HG02798 (cell line): ENCODE data around the gene SEMA6D.
"Not testable (repeated sequence)": the region's sequence is repeated elsewhere in the genome, so short reads cannot be mapped to it uniquely, and the experiment has no call there.

Experiments
- ATAC-seq: cut with Tn5 transposase; IDR thresholded peaks from one replicate; pipeline ENCODE4 v1.9.1; 2021; ENCODE audit warnings: mild to moderate bottlenecking; ENCODE audit not compliant: unreplicated experiment, poor library complexity

The SEMA6D gene

DNA sequence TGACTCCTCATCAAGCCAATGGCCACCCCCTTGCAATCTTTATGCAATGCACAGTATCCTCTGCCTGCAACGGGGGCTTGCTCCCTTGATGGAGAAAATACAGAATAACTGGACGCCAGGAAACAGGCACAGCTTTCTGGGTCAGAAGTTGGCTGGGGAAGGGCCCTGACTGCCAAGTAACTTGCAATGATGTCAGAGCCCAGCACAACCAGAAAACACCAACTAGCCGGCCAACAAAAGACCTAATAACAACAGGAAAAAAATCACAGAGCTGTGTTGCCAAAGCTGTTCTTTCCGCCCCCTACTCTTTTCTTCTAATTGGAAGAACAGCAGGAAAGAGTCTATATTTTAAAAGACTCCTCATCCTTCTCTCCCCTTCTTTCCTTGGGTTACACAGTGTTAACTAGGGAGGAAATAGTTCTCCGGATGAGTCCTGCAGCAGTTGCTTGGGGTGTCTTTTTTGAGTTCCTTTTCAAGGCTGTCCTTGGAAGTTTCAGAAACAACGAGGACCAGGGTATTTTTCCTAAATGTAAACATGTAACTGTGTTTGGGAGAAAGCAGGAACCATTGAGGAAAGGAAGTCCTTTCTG lies 1.4 kb upstream of the SEMA6D start:
- no peak for ATAC-seq

DNA sequence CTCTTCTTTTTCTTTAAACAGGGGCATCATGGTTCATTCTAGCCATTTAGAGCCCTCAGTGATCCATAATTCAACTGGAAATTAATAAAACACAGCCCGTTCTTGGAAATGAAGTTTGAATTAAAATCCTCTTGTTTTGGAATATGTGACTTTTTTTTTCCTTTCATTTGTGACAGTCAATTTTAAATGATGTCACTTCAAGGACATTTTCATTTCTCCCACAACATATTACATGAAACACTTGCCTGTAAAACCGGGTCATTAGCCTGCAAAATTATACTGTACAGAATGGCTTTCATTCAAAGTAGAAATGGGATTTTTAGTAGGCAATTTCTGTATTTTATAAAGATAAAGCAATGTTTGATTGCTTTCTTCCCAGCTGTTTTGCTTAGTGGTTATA lies 789 bp upstream of the SEMA6D start:
- ATAC-seq: no peak

DNA sequence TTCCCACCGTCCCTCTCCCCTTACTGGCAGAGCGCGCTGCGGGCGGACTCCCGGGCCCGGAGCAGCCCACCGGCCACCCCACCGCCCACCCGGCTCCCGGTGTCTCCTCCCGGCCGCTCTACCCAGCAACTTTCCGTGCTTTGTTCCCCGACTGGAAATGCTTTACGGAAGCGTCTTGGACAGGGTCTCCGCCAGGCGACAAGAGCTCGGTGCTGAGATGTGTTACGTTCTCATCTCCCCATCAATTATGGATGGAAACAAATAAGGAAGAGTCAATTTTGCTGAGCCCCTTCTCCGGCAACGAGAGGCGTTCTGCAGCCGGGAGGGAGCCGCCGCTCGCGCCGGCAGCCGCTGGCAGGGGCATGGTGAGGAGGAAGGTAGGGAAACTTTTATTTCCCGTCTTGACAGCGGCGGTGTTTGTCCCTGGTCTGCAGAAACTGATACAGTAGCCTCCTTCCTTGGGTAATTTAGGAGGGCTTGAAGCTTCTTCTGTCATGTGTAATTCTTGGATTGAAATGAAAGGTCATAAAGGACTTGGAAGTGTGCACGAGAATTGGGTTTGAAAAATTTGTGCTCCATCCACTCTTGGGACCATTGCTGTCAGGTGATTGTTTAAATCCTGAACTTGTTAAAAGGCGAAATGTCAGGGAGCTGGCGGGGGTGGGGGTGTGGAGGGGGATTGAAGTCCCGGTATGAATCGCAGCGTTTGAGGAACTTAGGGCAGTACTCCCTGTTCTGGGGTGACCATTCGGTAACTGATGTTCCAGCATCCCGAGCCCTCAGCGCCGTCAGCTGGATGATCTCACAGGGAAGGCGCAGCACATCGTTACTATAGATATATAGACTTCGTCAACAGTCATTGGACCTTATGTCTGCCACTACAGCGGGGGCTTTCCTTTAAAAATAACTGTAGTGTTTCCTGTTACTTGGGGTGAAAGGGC lies 1.5 kb downstream of the SEMA6D start:
- no peak for ATAC-seq

DNA sequence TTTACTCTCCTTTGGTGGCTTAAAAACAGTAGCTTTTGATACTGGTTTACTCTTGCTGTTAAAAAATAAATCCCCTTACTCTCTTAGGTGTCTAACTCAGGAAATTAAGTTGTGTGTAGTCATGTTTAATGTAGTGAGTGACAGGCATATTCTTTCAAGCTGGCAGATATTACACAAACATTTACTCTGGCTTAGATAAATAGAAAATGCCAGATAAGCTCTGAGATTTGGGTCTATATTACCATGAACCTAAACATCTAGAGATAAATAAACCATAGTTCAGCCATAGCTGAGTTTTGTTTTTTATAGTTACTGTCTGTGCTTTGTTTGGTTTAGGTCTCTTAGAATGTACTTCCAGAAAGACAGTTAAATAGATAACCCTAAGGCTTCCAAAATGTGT lies 2.4 kb downstream of the SEMA6D start:
- ATAC-seq: no peak

DNA sequence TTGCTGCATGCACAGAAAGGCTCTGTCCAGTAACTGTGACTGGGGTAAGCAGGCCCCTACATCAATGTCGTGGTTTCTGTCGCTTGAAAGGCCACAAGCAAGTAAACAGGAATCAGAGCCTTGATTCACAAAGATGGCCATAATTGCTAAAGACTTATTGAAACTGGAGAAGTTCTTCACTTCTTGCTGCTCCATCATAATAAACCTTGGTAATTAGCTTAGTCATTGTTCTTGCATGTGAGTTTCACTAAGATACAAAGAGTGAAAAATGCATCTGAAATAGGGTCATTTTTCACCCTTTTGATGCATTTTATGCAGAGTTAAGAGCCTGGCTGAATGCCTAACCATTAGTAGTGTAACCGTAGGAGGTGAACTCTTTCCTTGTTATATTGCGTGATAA lies 3.2 kb downstream of the SEMA6D start:
- ATAC-seq: no peak

DNA sequence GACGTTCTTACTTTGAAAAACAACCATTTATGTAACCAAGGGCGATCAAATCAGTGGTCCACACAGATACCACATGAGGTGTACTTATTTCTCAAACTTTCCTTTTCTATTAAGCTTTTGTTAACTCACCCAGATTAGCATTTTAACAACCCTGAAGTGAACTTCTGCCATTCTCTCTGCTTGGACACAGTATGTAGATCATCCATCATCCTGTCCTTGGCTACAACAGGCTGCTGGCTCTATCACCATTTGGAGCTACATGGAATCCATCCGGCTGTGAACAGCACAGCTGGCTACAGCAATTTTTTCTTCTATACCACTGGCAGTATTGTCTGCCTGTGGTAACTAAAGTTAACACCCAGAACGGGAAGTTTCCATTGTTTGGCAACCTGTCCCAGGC lies 4.4 kb downstream of the SEMA6D start:
- ATAC-seq: no peak

DNA sequence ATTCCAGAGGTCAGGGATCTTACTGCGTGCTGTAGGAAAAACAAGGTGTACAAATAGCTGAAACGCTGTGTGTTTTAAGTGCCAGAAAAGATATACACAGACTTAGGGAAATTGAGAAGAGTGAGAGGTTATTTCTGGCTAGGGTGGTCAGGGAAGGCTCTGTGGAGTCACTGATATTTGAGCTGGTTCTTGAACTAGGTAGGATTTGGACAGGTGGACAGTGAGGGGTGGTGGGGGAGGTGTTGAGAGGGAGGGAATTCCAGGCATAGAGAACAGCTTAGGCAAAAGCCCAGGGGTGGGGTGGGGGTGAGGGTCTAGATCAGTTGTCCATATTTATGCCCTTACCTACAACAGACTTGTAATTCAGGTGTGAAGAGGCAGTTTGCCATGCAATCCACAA lies 7.0 kb downstream of the SEMA6D start:
- ATAC-seq: no peak

DNA sequence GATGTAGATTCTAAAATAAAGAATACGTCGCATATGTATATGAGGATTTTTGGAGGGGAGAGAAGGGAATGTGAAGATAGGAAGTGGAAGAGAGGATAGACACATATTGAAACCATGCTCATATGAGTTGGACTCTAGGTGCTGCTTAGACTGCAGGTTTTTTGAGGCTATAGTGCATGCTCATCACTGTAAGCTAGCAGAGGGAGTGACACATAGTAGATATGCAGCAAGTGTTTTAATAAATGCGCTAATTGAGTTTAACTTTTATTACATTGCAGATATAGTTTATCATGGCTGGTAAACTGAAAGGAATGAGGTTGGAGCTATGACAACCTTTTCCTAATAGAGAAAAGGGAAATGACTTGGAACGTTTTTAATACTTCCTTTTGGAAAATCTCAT lies 7.7 kb downstream of the SEMA6D start:
- no peak for ATAC-seq

DNA sequence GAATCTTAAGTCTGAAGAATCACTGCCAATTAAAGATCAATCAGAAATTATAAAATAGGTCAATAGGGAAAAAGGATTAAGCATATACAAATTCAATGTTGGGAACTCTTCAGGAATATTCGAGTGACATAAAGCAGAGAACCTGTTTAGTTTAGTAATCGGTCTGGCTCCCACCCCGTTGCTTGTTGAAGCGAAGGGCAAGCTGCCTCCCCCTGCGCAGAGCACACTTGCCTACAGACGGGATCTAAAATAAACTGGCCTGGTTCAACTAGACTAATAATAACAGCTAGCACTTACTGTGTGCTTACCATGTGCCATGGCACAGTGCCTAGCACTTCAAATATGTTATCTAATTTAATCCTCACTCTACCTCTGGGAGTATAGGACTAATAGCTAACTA lies 8.6 kb downstream of the SEMA6D start:
- ATAC-seq: no peak

DNA sequence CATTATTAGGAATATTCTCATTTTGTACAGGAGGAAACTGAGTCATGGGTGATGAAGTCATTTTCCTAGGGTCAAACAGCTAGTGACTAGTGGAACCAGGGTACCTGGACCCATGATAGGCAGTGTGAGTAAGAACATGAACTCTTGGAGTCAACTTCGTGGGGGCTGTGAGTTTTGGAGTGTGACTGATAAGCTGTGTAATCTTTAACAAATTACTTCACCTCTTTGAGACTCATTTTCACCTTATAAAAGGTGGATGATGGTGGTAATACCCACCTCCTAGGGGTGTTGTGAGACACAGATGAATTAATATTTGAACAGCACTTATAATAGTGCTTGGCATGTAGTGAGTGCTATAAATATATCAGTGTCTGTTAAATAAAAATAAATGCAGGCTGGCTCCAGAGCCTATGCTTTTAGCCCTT lies 9.1 kb downstream of the SEMA6D start:
- ATAC-seq: no peak

DNA sequence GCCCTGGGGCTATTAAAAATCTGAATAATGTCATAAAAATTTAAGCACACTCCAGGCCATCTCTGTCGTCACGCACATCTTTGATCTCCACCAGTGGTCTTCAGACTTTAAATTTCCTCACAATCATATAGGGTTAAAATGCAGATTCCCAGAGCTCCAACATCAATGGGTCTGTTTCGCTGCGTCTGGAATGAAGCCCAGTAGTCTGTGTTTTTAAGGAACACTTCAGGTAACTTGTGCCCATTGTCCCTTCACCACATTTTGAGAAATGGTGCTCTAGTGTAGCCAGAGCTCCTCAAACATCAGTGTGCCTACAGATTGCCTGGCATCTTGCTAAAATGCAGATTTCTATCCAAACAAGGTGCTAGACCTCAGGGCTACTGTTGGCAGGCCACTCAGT lies 9.8 kb downstream of the SEMA6D start:
- ATAC-seq: no peak

DNA sequence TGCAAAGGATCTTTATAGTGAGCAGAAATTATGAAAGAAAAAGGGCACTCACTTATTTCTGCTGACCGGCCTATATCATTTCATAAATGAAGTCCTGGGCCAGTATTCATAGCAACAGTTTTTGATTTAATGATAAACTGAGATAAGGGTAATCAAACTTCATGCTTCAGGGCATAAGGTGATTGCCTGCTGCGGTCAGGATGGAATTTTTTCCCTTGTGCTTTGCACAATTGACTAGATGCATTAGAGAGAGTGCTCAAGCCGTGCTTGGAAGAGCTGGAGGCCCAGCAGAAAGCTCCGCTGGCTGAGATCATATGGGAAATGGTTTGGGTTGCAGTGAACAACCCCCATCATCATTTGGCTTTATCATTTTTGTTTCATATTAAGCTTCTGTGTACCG lies 10.4 kb downstream of the SEMA6D start:
- no peak for ATAC-seq

DNA sequence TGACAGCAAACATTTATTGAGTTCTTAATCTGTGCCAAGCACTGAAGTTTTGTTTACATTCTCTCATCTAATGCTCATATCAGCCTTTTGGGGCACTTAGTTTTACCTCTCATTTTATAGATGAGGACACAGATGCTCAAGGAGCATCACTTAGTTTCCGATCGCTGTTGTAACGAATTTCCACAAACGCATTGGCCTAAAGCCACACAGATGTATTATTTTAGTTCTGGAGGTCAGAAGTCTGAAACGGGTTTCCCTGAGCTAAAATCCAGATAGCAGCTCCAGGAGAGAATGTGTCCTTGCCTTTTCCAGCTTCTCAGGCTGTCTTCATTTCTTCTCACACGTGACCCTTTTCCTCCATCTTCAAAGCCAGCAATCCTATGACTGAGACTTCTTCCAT lies 11.1 kb downstream of the SEMA6D start:
- no peak for ATAC-seq

DNA sequence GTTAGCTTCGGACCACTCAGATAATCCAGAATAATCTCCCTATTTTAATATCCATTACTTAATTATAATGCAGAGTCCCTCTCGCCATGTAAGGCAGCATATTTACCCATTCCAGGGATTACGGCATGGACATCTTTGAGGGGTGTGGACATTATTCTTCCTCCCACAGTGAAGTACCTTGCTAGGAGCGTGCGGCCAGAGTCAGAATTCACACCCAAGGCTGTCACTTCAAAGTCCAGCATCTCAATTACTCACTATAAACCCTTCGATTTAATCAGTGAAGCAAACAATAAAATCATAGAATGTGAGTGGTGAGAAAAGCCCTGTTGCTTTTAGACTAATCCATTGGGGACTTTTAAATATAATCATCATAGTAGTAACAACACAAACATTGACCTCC lies 11.6 kb downstream of the SEMA6D start:
- ATAC-seq: no peak

DNA sequence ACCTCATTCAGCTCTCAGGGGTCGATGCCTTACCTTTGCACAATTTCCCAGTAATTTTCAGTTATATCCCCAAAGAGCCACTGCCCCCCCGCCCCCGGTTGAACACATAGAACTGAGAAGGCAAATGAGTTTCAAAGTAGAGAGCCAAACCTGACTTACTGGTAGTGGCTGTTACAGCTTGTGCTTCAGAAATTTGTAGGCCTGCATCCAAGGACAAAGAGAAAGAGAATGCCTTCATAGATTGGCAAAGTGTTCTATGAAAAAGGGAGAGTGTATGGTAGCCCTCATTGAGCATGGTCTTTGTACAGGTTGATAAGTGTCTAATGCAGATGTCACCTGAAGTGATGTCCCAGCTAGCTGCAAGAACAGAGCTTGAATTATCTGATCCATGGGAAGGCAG lies 13.9 kb downstream of the SEMA6D start:
- ATAC-seq: no peak

DNA sequence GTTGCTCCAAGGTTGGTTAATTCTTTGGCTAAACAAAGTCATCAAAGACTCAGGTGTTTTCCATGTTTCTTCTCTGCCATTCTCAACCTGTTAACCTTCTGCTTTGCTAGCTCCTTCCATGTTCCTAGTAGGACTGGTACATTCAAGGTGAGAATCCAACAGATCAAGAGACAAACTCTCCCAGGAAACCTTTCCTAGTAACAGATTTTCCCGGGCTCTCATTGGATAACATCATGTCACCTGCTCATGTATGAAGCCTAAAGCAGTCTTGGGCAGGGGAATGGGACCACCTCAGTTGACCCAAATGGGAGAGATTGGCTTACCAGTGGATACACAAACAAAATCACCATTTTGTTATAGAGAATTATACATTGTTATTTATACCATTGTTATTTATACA lies 14.9 kb downstream of the SEMA6D start:
- no peak for ATAC-seq

DNA sequence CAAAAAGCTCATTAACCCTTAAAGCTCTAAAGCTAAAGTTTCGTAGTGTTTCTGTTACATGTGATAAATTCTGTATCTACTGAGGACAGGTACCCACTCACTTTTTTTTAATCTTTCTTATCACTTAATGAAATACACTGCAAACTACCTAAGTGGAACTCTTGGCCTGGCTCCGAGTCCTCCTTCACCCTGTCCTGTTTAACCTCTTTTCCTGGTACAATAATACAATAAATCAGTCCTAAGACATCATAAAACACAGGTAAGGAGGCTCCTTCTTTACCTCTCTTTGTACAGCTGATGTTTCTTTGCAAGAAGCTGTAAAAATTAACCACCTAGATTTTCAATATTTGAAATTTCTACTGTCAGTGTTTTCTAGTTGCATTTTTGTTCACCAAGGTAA lies 15.8 kb downstream of the SEMA6D start:
- ATAC-seq: no peak

DNA sequence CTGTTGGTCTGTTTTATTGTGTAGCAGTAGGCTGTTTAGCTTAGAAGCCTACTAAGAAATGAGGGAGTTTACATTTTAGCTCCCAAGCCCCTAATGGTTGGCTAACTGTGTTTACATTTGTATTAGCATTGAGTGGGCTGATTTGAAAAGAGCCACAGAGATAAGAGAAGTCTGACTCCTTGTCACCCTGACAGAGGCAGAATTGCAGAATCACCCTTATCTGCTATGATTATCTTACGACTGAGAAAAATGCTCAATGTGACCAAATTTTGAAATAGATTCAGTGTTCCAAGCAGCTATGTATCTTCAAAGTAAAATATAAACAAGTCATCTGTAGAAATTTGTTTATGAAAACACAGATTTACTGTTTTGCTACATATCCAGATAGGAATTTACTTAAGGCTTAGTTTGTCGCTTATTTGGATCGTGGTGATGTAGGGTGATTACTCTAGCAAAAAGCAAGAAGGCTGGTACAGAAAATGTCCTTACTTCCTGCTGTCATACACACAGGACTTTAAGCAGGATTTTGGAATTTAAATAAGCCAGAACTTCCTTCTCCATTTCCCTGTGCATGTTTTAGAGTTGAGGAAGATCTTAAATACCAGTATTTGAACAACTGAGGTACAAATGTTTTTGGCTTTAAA lies 19.0 kb downstream of the SEMA6D start:
- no peak for ATAC-seq

DNA sequence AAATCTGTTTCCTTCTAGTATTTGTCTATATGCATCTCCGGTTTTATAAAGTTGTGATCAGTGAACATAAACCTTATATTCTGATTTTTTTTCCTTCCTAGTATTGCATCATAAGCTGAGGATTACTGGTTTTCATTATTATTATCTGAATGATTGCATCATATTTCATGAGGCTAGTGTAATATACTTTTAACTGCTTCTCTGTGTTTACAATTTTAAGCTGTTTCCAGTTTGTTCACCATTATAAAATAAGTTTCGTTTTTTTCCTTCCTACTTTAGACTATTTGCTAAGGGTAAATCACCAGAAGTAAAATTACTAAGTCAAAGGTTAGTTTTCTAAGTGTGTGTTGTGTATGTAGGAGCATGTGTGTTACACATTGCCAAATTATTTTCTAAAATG lies 20.2 kb downstream of the SEMA6D start:
- no peak for ATAC-seq

DNA sequence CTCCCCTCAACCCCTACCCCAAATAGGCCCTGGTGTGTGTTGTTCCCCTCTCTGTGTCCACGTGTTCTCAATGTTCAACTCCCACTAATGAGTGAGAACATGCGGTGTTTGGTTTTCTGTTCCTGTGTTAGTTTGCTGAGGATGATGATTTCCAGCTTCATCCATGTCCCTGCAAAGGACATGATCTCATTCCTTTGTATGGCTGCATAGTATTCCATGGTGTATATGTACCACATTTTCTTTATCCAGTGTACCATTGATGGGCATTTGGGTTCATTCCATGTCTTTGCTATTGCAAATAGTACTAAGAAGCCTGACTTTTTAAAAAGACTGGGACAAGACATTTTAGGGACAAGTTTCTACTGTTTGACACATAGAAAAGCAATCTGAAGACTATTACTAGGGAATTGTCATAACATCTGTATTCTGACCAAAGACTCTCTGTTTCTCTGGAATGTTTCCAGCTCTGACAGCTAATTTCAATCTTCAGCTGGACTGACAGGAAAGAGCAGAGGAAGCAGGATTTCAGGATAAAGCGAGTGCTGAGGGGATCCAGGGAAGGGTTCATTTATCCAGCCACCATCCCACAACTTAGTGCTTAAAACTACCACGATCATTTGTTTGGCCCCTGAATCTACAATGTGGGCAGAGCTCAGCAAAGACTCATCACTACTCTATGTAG lies 21.0 kb downstream of the SEMA6D start:
- ATAC-seq: not testable (repeated sequence)

DNA sequence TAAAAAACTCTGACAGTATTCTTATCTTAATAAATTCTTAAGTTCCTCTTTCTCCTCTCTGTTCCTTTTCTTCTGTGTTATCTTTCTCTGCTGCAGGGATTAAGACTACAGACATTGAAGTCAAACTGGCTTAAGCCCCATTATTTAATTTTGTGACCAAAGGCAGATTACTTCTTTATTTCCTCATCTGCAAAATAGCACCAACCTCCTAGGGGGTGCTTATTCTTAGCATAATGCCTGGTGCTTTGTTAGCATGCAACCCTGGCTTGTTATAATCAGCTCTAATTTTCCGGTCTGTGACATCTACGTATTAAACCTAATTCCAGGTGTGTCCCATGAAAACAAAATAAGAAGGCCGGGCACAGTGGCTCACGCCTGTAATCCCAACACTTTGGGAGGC lies 23.8 kb downstream of the SEMA6D start:
- ATAC-seq: no peak
